Gastroesophageal sphincter (tissue), 4 donors: ENCODE results near the gene RAB11A. TPM values are rescaled to one million over a fixed set of nuclear protein-coding genes. Genes with fewer than 3 reads are reported as not detected.

Source experiments
- ATAC-seq: fragments of 150-250 bp; one replicate; pipeline ENCODE4 v1.9.1; 2016; ENCODE audit warnings: mild to moderate bottlenecking, moderate library complexity
- H3K27ac ChIP-seq, 4 donors: fragments of 200-600 bp; sonication (generic) in 3 of 4; 1 replicate in 3 of 4; 2 replicates in 1 of 4; pipeline ENCODE4 v1.5.1; 2016 to 2019
- H3K27me3 ChIP-seq: fragments of 200-600 bp; sonication (generic); one replicate; pipeline ENCODE4 v1.5.1; 2019
- H3K36me3 ChIP-seq, 2 donors: fragments of 200-600 bp; sonication (generic); one replicate each; pipeline ENCODE4 v1.5.1; 2019; ENCODE audit warnings: control low read depth in 1 of 2
- H3K4me1 ChIP-seq, 3 donors: fragments of 200-600 bp; sonication (generic); 1 replicate in 2 of 3; 2 replicates in 1 of 3; pipeline ENCODE4 v1.5.1; 2016 to 2019; ENCODE audit warnings: control low read depth in 2 of 3
- H3K4me3 ChIP-seq, 2 donors: fragments of 200-600 bp; sonication (generic); one replicate each; pipeline ENCODE4 v1.5.1; 2019; ENCODE audit warnings: mild to moderate bottlenecking in 1 of 2, moderate library complexity in 1 of 2
- H3K9me3 ChIP-seq, 3 donors: fragments of 200-600 bp; sonication (generic); one replicate each; pipeline ENCODE4 v1.5.1; 2017 to 2019; ENCODE audit warnings: control low read depth in 2 of 3
- EP300 ChIP-seq: sonication (generic); formaldehyde crosslinking; IDR thresholded peaks from one replicate; pipeline ENCODE4 v1.6.1; 2017; ENCODE audit warnings: antibody characterized with exemption, mild to moderate bottlenecking
- POLR2A ChIP-seq, 2 donors: fragments of 450-650 bp; IDR thresholded peaks; one replicate each; pipeline ENCODE4 v1.6.1; 2017; ENCODE audit warnings: antibody characterized with exemption in 2 of 2, mild to moderate bottlenecking in 2 of 2, moderate library complexity in 1 of 2
- POLR2AphosphoS5 ChIP-seq: sonication (generic); formaldehyde crosslinking; IDR thresholded peaks from one replicate; pipeline ENCODE4 v1.6.1; 2017; ENCODE audit warnings: antibody characterized with exemption
- WGBS, 2 donors: methylation state at CpG; one replicate each; pipeline ENCODE4 v1.1.5; 2018; ENCODE audit warnings: low coverage in 1 of 2; 5-methylcytosine and 5-hydroxymethylcytosine counted together
- total RNA-seq, 4 donors: library from RNA; depleted of rRNA; stranded (reverse); fragments of >200 nt; gene quantifications; one replicate each; pipeline ENCODE4 v1.1.0, GENCODE V29; 2016
- TF ChIP-seq, protein P1 (sequence below), 4 experiments: fragments of 200-600 bp in 2 of 4; fragments of 450-650 bp in 2 of 4; sonication (generic) in 1 of 4; IDR thresholded peaks; one replicate each; pipeline ENCODE4 v1.5.1; 2017 to 2019; ENCODE audit warnings: antibody characterized with exemption in 4 of 4, mild to moderate bottlenecking in 2 of 4, moderate library complexity in 2 of 4

Gene RAB11A
- total RNA-seq, 4 donors from 2014 or later: 120 to 257 (median 135) TPM

- Histone ChIP-seq H3K36me3 (no peaks in the 10 kb centered on the region), H3K9me3 (no peaks in the 10 kb centered on the region), H3K27me3 (no peaks in the 10 kb centered on the region), H3K4me3 (no peak overlapping the region), H3K27ac (no peak overlapping the region), H3K4me1 (peaks cover 0 to 11% (median 0%) of the 10 kb centered on the region in 3 donors)
- WGBS, 2 donors: 20% methylated on average over 1 of the region's 1 CpG; no CpG with 5 or more reads in 1 of the 2 donors
- no peak for TF ChIP-seq POLR2A (IDR thresholded peaks at IDR 0.05)
- no peak for TF ChIP-seq POLR2AphosphoS5
- TF ChIP-seq EP300: no peak
- TF ChIP-seq, protein P1, sequence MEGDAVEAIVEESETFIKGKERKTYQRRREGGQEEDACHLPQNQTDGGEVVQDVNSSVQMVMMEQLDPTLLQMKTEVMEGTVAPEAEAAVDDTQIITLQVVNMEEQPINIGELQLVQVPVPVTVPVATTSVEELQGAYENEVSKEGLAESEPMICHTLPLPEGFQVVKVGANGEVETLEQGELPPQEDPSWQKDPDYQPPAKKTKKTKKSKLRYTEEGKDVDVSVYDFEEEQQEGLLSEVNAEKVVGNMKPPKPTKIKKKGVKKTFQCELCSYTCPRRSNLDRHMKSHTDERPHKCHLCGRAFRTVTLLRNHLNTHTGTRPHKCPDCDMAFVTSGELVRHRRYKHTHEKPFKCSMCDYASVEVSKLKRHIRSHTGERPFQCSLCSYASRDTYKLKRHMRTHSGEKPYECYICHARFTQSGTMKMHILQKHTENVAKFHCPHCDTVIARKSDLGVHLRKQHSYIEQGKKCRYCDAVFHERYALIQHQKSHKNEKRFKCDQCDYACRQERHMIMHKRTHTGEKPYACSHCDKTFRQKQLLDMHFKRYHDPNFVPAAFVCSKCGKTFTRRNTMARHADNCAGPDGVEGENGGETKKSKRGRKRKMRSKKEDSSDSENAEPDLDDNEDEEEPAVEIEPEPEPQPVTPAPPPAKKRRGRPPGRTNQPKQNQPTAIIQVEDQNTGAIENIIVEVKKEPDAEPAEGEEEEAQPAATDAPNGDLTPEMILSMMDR (IDR thresholded peaks at IDR 0.05): no peak
- no peak for ATAC-seq
Measured at GRCh38 chr15:65920121-65920520, 50.8 kb downstream of the RAB11A start.

GRCh38 chr15:65920825-65921309, 51.6 kb downstream of the RAB11A start:
- H3K27me3 ChIP-seq: no peaks in the 10 kb centered on the region
- H3K4me3 ChIP-seq: no peak overlapping the region
- no peak for TF ChIP-seq POLR2A (IDR thresholded peaks at IDR 0.05)
- TF ChIP-seq POLR2AphosphoS5: no peak
- TF ChIP-seq EP300: no peak
- TF ChIP-seq, protein P1 (IDR thresholded peaks at IDR 0.05): no peak
- no peak overlapping the region for H3K27ac ChIP-seq
- WGBS, 2 donors: 25 to 61% methylated on average over 1 to 4 of the region's 4 CpGs
- no peaks in the 10 kb centered on the region for H3K9me3 ChIP-seq
- no peaks in the 10 kb centered on the region for H3K36me3 ChIP-seq
- no peak for ATAC-seq
- peaks cover 0 to 11% (median 0%) of the 10 kb centered on the region in 3 donors for H3K4me1 ChIP-seq

GRCh38 chr15:65921780-65922179, 52.5 kb downstream of the RAB11A start:
- no peak overlapping the region for H3K27ac ChIP-seq
- H3K4me3 ChIP-seq: no peak overlapping the region
- 79 to 97% methylated on average over 4 to 5 of the region's 5 CpGs for WGBS, 2 donors
- TF ChIP-seq, protein P1 (IDR thresholded peaks at IDR 0.05): no peak
- TF ChIP-seq POLR2A (IDR thresholded peaks at IDR 0.05) (no peak), POLR2AphosphoS5 (no peak), EP300 (no peak)
- no peak for ATAC-seq
- H3K9me3 ChIP-seq: no peaks in the 10 kb centered on the region
- no peaks in the 10 kb centered on the region for H3K27me3 ChIP-seq
- H3K4me1 ChIP-seq: peaks cover 0 to 4% (median 0%) of the 10 kb centered on the region in 3 donors
- no peaks in the 10 kb centered on the region for H3K36me3 ChIP-seq

- H3K27me3 ChIP-seq: no peaks in the 10 kb centered on the region
- H3K36me3 ChIP-seq: no peaks in the 10 kb centered on the region
- H3K9me3 ChIP-seq: no peaks in the 10 kb centered on the region
- no peaks in the 10 kb centered on the region for H3K4me1 ChIP-seq
- no peak for ATAC-seq
- TF ChIP-seq POLR2AphosphoS5: no peak
- TF ChIP-seq POLR2A (IDR thresholded peaks at IDR 0.05): no peak
- TF ChIP-seq EP300: no peak
- TF ChIP-seq, protein P1 (IDR thresholded peaks at IDR 0.05): no peak
- WGBS, 2 donors: 83 to 93% methylated on average over 1 to 4 of the region's 7 CpGs
- no peak overlapping the region for H3K27ac ChIP-seq
- H3K4me3 ChIP-seq: no peak overlapping the region
Measured at GRCh38 chr15:65922621-65923020, 53.3 kb downstream of the RAB11A start.

- ATAC-seq: no peak
- Histone ChIP-seq H3K36me3 (no peaks in the 10 kb centered on the region), H3K27me3 (no peaks in the 10 kb centered on the region), H3K4me1 (no peaks in the 10 kb centered on the region), H3K4me3 (no peak overlapping the region), H3K9me3 (no peaks in the 10 kb centered on the region), H3K27ac (no peak overlapping the region)
- 67 to 68% methylated on average over 3 to 4 of the region's 5 CpGs for WGBS, 2 donors
- TF ChIP-seq, protein P1 (IDR thresholded peaks at IDR 0.05): no peak
- no peak for TF ChIP-seq POLR2A (IDR thresholded peaks at IDR 0.05)
- TF ChIP-seq POLR2AphosphoS5: no peak
- TF ChIP-seq EP300: no peak
Measured at GRCh38 chr15:65923264-65923663, 54.0 kb downstream of the RAB11A start.
